ENCODE results near the gene NMUR1. TPM values are rescaled to one million over a fixed set of nuclear protein-coding genes. Genes with fewer than 3 reads are reported as not detected.

The NMUR1 gene
- polyA plus RNA-seq, 1 of the 3 experiments (the other 2 are of a cell fraction) = not detected

DNA sequence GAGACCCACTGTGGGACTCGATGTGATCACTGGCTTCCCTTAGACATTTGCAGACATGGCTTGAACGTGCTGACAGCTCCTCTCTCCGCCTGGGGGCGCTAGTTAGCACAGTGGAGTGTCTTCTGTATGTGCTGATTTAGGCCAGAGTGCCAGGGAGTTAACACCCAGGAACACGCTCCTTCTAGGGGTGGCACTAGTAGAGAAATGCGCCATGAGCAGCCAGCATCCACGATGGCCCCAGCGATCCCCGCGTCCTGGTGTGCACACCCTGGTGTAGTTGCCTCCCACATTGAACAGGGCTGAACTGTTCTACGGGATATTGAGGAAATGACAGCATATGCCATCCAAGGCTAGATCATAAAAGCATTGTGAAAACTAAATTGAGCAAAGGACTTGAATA, 11.4 kb upstream of the NMUR1 start:
- no peaks in the 10 kb centered on the region for H3F3A ChIP-seq (replicated peaks; ENCODE audit: insufficient read depth)
- H3K4me1 ChIP-seq (ENCODE audit: control insufficient read depth in 1 of 2, insufficient read depth in 2 of 2, low read depth in 1 of 2, low read length in 1 of 2) = peaks cover 0 to 6% of the 10 kb centered on the region in 2 experiments; a peak in 1 of 4 replicates
- no peak for DNase-seq
- H3K4me3 ChIP-seq (ENCODE audit: low read depth in 2 of 2, low read length in 1 of 2) = no peak overlapping the region
- H3K27ac ChIP-seq (ENCODE audit: low read depth in 2 of 2, low read length in 1 of 2) = no peak overlapping the region
- no peak overlapping the region for H2AFZ ChIP-seq (ENCODE audit: low read depth)
- no peaks in the 10 kb centered on the region for H3K36me3 ChIP-seq (replicated peaks in 1 of 2; ENCODE audit: control insufficient read depth in 1 of 2, insufficient read depth in 2 of 2, low read length in 1 of 2)
- ChIA-PET CTCF (interaction anchor here (0.6 to 0.8 kb wide), 2 partner anchors 10 to 24 kb away, joined by 3 read pairs; no protein-coding TSS in a partner anchor), POLR2A (no interaction called here)
- no peaks in the 10 kb centered on the region for H3K9me2 ChIP-seq
- H4K20me1 ChIP-seq (ENCODE audit: insufficient read depth) = no peaks in the 10 kb centered on the region
- no peaks in the 10 kb centered on the region for H3K79me2 ChIP-seq (ENCODE audit: insufficient read depth)
- TF ChIP-seq RFX5 (IDR thresholded peaks at IDR 0.05; ENCODE audit: low read length) (no peak), GABPA (IDR thresholded peaks at IDR 0.05; ENCODE audit: low read depth) (no peak)
- TF ChIP-seq, protein P1, sequence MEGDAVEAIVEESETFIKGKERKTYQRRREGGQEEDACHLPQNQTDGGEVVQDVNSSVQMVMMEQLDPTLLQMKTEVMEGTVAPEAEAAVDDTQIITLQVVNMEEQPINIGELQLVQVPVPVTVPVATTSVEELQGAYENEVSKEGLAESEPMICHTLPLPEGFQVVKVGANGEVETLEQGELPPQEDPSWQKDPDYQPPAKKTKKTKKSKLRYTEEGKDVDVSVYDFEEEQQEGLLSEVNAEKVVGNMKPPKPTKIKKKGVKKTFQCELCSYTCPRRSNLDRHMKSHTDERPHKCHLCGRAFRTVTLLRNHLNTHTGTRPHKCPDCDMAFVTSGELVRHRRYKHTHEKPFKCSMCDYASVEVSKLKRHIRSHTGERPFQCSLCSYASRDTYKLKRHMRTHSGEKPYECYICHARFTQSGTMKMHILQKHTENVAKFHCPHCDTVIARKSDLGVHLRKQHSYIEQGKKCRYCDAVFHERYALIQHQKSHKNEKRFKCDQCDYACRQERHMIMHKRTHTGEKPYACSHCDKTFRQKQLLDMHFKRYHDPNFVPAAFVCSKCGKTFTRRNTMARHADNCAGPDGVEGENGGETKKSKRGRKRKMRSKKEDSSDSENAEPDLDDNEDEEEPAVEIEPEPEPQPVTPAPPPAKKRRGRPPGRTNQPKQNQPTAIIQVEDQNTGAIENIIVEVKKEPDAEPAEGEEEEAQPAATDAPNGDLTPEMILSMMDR (IDR thresholded peaks at IDR 0.05) = peak; percentile 35; the same call in 1 of the 2 replicates
- 72% methylated on average over 9 of the region's 11 CpGs for WGBS (ENCODE audit: low lambda C conversion rate)
- H3K4me2 ChIP-seq = no peak overlapping the region
- H3K9me3 ChIP-seq = peaks cover 3% of the 10 kb centered on the region; the same call in 1 of the 2 replicates
- H3K9ac ChIP-seq = no peak overlapping the region
- no peaks in the 10 kb centered on the region; the same call in 1 of the 2 replicates for H3K27me3 ChIP-seq (ENCODE audit: insufficient read depth)

DNA sequence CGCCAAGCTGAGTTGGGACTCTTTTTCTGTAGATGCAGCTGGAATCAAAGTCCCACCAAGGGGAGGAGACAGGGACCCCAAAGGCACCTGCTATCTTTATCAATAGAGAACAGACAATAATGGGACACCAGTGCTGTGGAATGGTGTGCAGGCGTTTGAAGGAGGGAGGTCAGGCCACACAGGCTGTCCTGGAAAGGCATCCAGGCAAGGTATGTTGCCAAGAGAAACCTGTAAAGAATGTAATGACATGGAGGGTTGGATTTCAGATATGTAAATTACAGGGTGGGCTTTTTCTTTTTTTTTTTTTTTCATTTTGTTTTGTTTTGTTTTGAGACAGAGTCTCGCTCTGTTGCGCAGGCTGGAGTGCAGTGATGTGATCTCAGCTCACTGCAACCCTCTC, 9.7 kb upstream of the NMUR1 start:
- no peak overlapping the region for H3K27ac ChIP-seq (ENCODE audit: low read depth in 2 of 2, low read length in 1 of 2)
- no peak overlapping the region for H3K4me2 ChIP-seq
- TF ChIP-seq, protein P2, sequence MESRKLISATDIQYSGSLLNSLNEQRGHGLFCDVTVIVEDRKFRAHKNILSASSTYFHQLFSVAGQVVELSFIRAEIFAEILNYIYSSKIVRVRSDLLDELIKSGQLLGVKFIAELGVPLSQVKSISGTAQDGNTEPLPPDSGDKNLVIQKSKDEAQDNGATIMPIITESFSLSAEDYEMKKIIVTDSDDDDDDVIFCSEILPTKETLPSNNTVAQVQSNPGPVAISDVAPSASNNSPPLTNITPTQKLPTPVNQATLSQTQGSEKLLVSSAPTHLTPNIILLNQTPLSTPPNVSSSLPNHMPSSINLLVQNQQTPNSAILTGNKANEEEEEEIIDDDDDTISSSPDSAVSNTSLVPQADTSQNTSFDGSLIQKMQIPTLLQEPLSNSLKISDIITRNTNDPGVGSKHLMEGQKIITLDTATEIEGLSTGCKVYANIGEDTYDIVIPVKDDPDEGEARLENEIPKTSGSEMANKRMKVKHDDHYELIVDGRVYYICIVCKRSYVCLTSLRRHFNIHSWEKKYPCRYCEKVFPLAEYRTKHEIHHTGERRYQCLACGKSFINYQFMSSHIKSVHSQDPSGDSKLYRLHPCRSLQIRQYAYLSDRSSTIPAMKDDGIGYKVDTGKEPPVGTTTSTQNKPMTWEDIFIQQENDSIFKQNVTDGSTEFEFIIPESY (IDR thresholded peaks at IDR 0.05; ENCODE audit: borderline replicate concordance, low read depth) = no peak
- no peak for TF ChIP-seq NRF1 (IDR thresholded peaks at IDR 0.05; ENCODE audit: low read depth, low read length)
- TF ChIP-seq GATA2 (CRISPR knock-in tag; IDR thresholded peaks at IDR 0.05) = no peak
- no peak for TF ChIP-seq YY1 (IDR thresholded peaks at IDR 0.05; ENCODE audit: low read depth)
- no peak for TF ChIP-seq MXI1 (IDR thresholded peaks at IDR 0.05; ENCODE audit: low read depth, low read length)
- TF ChIP-seq RXRA (IDR thresholded peaks at IDR 0.05; ENCODE audit: borderline replicate concordance, low read depth) = no peak
- TF ChIP-seq SMC3 (IDR thresholded peaks at IDR 0.05; ENCODE audit: low read depth, low read length) = no peak
- no peak overlapping the region for H3K4me3 ChIP-seq (ENCODE audit: low read depth in 2 of 2, low read length in 1 of 2)
- CTCF ChIA-PET = interaction anchor here (1.1 to 2.0 kb wide), 5 partner anchors 9 to 109 kb away, joined by 3 to 10 read pairs (median 5); partner anchors contain the start of gene NMUR1
- H4K20me1 ChIP-seq (ENCODE audit: insufficient read depth) = no peaks in the 10 kb centered on the region
- no peak for DNase-seq
- H3K36me3 ChIP-seq (replicated peaks in 1 of 2; ENCODE audit: control insufficient read depth in 1 of 2, insufficient read depth in 2 of 2, low read length in 1 of 2) = no peaks in the 10 kb centered on the region
- no peaks in the 10 kb centered on the region; the same call in 1 of the 2 replicates for H3K27me3 ChIP-seq (ENCODE audit: insufficient read depth)
- no peaks in the 10 kb centered on the region; a peak in 1 of 4 replicates for H3K4me1 ChIP-seq (ENCODE audit: control insufficient read depth in 1 of 2, insufficient read depth in 2 of 2, low read depth in 1 of 2, low read length in 1 of 2)
- H3K79me2 ChIP-seq (ENCODE audit: insufficient read depth) = no peaks in the 10 kb centered on the region
- H3K9ac ChIP-seq = no peak overlapping the region
- POLR2A ChIA-PET = no interaction called here
- no peak overlapping the region for H2AFZ ChIP-seq (ENCODE audit: low read depth)
- no peaks in the 10 kb centered on the region for H3F3A ChIP-seq (replicated peaks; ENCODE audit: insufficient read depth)
- peaks cover 3% of the 10 kb centered on the region; the same call in 1 of the 2 replicates for H3K9me3 ChIP-seq
- 71% methylated on average over 4 of the region's 4 CpGs for WGBS (ENCODE audit: low lambda C conversion rate)
- H3K9me2 ChIP-seq = no peaks in the 10 kb centered on the region

Measured in SK-N-SH (cell line).